Heart left ventricle (tissue), 13 donors: ENCODE measurements around the gene COL6A2.

Experiments used
- POLR2A ChIP-seq, 2 donors: fragments of 450-650 bp; IDR thresholded peaks; one replicate each; pipeline ENCODE4 v1.6.1; 2017; ENCODE audit warnings: antibody characterized with exemption in 2 of 2, mild to moderate bottlenecking in 2 of 2, moderate library complexity in 2 of 2
- TF ChIP-seq, protein P1 (sequence below), 12 donors: fragments of 200-600 bp; sonication (generic) in 4 of 12; IDR thresholded peaks; one replicate each; pipeline versions ENCODE4 v1.5.0 to v1.8.0; 2018 to 2022; ENCODE audit warnings: antibody characterized with exemption in 12 of 12, mild to moderate bottlenecking in 5 of 12
- donor health status: ischemic (EF 13 %, LVEDD 7.1; RV severe dilation, severe dysfunction).
- donor health status: DM: no; HTN: yes; CAD: no.
- donor health status: DM: no; HTN: no; CAD: no.
- donor health status: ischemic (EF 25% LVEDD 6.9; RV normal size, moderate dysfunction).
- donor health status: ischemic (EF 25% LVEDD 5.7; RV mildly dilated, moderate dysfunction).
- donor health status: ischemic (EF 35%, LVEDD 5.7; RV mildly dilated, moderate dysfunction).
- donor health status: nonischemic (EF 11% LVEDD 7.7; RV severe dilation, severe dysfunction).
- donor health status: DM: yes; HTN: yes; CAD: no.
- donor health status: PGD.
- donor health status: ischemic (EF 29% LVEDD 5.4; RV normal size, mild dysfunction).
- donor health status: nonischemic (EF 23%, LVEDD 6.1; RV moderate dilation, normal function).

DNA sequence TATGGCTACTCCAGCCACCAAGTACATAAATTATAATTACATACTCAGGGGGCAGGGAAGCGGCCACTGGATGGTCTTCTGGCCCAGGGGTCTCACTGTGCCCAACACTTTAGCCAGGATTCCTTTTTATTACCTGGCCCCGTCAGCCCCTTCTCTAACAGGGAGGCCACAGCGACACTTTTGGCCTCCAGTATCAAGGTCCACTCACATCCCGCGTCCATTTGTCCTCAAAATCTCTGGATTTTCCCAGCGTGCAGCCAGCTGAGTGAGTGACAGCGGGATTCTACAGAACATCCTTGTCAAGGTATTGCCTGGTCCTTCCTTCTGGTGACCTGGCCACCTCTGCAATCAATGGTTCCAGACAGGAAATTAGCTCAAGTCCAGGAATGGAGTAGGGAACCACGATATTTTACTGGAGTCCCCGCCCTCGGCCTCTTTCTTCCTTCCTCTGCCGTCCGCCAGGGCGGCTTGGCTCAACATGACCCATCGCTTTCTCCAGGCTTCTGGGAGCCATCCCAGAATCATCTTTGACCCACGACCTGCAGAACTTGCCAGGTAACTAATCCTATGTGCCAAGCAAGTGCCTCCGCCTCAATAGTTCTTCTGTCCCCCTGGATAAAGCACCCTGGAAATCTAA is 2.7 kb upstream of the COL6A2 start:
- TF ChIP-seq POLR2A (IDR thresholded peaks at IDR 0.05): no peak
- TF ChIP-seq, protein P1, sequence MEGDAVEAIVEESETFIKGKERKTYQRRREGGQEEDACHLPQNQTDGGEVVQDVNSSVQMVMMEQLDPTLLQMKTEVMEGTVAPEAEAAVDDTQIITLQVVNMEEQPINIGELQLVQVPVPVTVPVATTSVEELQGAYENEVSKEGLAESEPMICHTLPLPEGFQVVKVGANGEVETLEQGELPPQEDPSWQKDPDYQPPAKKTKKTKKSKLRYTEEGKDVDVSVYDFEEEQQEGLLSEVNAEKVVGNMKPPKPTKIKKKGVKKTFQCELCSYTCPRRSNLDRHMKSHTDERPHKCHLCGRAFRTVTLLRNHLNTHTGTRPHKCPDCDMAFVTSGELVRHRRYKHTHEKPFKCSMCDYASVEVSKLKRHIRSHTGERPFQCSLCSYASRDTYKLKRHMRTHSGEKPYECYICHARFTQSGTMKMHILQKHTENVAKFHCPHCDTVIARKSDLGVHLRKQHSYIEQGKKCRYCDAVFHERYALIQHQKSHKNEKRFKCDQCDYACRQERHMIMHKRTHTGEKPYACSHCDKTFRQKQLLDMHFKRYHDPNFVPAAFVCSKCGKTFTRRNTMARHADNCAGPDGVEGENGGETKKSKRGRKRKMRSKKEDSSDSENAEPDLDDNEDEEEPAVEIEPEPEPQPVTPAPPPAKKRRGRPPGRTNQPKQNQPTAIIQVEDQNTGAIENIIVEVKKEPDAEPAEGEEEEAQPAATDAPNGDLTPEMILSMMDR (IDR thresholded peaks at IDR 0.05): peak in 4 of 12 donors; percentile 5 to 19 (median 14)
